ENCODE measurements around the gene IRF8.

The IRF8 gene

DNA sequence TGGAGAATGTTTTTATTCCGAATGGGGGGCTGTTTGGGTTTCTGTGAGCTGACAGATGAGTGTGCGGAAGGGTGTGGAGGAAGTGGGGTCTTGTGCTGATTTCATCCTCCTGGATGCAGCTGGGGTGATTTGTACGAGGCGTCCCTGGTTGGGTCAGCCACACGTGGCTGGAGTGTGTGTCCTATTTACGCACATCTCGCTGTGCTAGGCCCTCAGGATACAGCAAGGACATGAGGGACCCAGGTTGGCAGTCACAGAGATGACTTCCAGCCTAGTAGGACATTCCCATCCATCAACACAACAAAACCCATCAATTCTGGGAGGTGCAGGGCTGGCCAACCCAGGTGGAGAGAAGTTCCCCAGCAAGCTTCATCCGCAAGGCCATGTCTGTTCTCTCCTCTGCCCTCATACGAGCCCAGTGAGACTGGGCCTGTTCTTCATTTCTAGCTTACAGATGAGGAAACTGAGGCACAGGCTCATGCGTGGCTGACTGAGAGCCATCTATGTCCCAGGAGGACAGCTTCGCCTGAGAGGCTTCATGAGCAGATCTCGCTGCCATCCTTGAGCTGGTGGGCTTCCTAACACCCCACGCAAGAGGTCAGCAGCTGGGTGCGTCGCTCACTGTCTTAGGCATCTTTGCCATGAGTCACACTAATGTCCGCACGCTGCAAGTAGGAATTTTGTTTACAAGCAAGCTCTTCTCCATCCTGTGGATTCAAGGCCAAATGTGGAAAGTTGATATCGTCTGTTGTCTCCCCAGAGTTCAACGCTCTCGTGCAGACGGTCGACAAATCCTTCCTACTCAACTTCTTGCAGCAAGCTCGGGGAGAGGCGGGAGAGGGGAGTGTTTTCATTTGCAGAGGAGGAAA is 24.4 kb downstream of the IRF8 start:
- no peaks in the 10 kb centered on the region for H3K4me1 ChIP-seq (ENCODE audit: control insufficient read depth, insufficient read depth, low read length)
- no peak overlapping the region for H3K9ac ChIP-seq (ENCODE audit: low read length)
- H3K27ac ChIP-seq (ENCODE audit: low read depth, low read length) = no peak overlapping the region
- H3K36me3 ChIP-seq (ENCODE audit: control insufficient read depth, insufficient read depth, low read length) = peaks cover 6% of the 10 kb centered on the region
- H3K27me3 ChIP-seq (ENCODE audit: control insufficient read depth, insufficient read depth, low read length) = no peaks in the 10 kb centered on the region
- no peak overlapping the region for H3K4me3 ChIP-seq (ENCODE audit: low read length)

DNA sequence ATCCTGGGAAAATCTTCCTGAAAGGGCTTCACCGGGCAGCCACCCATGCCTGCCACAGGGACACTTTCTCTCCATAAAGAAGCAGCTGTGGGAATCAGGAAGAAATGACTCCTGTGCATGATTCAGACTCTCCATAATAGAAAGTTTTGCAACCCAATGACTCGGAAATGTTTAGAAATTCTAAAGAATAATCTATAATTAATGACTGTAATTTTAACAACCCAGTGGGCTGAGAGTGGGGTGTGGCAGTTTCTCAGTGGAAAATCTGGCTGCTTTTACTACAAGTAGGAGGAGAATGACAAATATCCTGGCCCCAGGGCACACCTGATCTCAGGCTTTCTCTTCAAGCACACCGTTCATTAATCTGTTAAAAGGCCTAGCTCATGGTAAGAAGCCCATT is 25.7 kb downstream of the IRF8 start:
- H3K4me3 ChIP-seq (ENCODE audit: low read length) = no peak overlapping the region
- no peaks in the 10 kb centered on the region for H3K36me3 ChIP-seq (ENCODE audit: control insufficient read depth, insufficient read depth, low read length)
- no peaks in the 10 kb centered on the region for H3K27me3 ChIP-seq (ENCODE audit: control insufficient read depth, insufficient read depth, low read length)
- no peak overlapping the region for H3K27ac ChIP-seq (ENCODE audit: low read depth, low read length)
- peaks cover 2% of the 10 kb centered on the region for H3K4me1 ChIP-seq (ENCODE audit: control insufficient read depth, insufficient read depth, low read length)
- H3K9ac ChIP-seq (ENCODE audit: low read length) = no peak overlapping the region

DNA sequence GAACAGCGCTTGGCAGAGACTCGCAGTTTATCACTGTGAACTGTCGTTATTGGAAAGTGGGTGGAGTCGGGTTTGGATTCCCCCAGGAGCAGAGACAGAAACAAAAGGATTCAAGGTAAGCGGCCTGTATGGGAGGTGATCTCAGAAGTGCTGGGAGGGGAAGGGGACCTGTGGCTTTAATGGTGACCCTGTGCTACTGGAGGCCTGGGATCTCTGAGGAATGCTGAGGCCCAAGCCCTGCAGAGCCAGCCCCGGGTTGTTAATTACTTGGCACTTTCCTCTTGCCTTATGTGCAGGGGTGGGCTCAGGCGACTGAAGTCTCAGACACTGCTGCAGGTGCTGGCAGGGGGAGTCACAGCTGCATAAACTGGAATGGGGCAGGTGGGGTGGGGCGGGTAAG is 27.4 kb downstream of the IRF8 start:
- H3K27me3 ChIP-seq (ENCODE audit: control insufficient read depth, insufficient read depth, low read length) = peaks cover 2% of the 10 kb centered on the region

DNA sequence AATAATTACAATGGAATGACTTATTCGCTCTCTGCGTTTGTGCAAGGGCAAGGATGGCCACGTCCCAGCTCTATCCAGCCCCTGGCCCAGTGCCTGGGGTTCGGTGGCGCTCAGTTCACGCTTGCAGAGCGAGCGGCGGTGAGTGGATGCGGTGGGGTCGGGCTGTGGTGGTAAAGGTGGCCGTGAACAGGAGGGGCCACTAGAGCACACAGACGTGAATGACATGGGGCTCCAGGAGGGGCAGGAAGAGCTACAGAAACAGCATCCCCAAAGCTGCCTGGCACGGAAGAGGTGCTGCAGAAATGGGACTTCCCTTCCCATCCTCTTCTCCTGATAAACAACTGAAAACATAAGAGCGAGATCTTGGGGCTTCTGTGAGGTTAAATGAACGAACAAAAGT is 28.4 kb downstream of the IRF8 start:
- H3K27ac ChIP-seq (ENCODE audit: low read depth, low read length) = no peak overlapping the region
- peaks cover 2% of the 10 kb centered on the region for H3K4me1 ChIP-seq (ENCODE audit: control insufficient read depth, insufficient read depth, low read length)
- H3K27me3 ChIP-seq (ENCODE audit: control insufficient read depth, insufficient read depth, low read length) = peaks cover 2% of the 10 kb centered on the region
- no peak overlapping the region for H3K4me3 ChIP-seq (ENCODE audit: low read length)
- H3K9ac ChIP-seq (ENCODE audit: low read length) = no peak overlapping the region
- H3K36me3 ChIP-seq (ENCODE audit: control insufficient read depth, insufficient read depth, low read length) = no peaks in the 10 kb centered on the region

More for the DNA sequence above, 27.4 kb downstream of the IRF8 start:
- Histone ChIP-seq H3K9ac (ENCODE audit: low read length) (no peak overlapping the region), H3K36me3 (ENCODE audit: control insufficient read depth, insufficient read depth, low read length) (no peaks in the 10 kb centered on the region), H3K27ac (ENCODE audit: low read depth, low read length) (no peak overlapping the region), H3K4me1 (ENCODE audit: control insufficient read depth, insufficient read depth, low read length) (peaks cover 2% of the 10 kb centered on the region), H3K4me3 (ENCODE audit: low read length) (no peak overlapping the region)

DNA sequence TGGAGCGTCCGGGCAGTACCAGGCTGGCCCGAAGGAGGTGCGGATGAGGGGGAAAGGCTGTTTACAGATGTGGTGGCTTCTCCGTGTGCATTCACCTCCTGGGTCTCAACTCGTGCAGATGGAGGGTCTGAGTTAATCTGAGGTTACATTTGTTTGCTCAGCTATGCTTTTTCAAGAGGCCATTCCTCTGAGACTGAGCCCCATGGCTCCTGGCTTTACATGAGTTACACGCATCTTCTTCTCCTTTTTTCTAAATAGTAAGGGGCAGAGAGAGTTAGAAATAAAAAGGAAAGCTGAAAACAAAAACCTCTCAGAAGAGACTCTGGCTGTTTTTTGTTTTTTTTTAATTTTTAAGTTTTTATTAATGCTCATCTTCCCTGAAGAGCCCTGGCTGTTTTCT is 29.0 kb downstream of the IRF8 start:
- H3K9ac ChIP-seq (ENCODE audit: low read length) = no peak overlapping the region
- no peak overlapping the region for H3K27ac ChIP-seq (ENCODE audit: low read depth, low read length)
- peaks cover 2% of the 10 kb centered on the region for H3K4me1 ChIP-seq (ENCODE audit: control insufficient read depth, insufficient read depth, low read length)
- peaks cover 2% of the 10 kb centered on the region for H3K27me3 ChIP-seq (ENCODE audit: control insufficient read depth, insufficient read depth, low read length)
- H3K36me3 ChIP-seq (ENCODE audit: control insufficient read depth, insufficient read depth, low read length) = no peaks in the 10 kb centered on the region
- no peak overlapping the region for H3K4me3 ChIP-seq (ENCODE audit: low read length)

DNA sequence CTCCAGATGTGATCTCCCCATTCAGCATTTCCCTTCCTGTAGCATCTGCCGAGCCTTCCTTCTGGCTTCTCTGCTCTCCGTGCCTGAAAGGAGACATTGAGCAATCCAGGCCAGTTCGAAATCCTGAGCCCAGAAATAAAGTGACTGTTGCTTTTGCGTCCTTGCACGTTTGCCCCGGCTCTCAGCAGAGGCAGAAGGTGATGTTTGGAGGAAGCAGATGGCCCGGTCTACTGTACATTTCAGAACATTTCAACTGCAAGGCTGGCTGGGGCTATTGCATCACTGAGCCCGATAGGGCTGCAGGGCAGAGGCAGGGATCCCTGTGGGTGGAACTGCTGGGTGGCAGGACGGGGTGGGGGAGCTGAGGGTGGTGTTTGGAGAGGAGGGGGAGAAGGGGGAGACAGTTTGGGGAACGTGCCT is 29.4 kb downstream of the IRF8 start:
- no peaks in the 10 kb centered on the region for H3K36me3 ChIP-seq (ENCODE audit: control insufficient read depth, insufficient read depth, low read length)
- peaks cover 2% of the 10 kb centered on the region for H3K27me3 ChIP-seq (ENCODE audit: control insufficient read depth, insufficient read depth, low read length)

DNA sequence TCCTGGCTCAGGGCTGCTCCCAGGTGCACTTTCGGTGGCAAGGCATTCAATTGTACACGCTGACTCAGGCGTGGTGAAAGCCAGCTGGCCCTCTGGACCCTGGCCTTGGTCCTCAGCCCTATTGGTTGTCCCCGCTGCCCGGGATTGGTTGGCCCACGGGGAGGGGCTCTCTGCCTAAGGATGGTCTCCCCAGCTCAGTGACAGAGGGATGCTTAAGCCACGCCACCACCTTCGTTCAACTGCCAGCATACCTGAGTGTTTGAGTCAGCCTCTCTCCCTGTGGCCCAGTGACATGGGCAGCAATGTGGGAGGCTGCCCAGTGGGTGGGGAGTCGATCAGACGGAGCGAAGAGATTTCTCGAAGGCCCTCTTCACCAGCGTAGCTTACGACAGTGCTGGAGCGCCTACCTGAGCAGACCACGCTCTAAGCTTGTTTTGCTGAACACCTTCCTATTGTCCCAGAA is 30.3 kb downstream of the IRF8 start:
- H3K4me3 ChIP-seq (ENCODE audit: low read length) = no peak overlapping the region
- no peak overlapping the region for H3K27ac ChIP-seq (ENCODE audit: low read depth, low read length)
- no peak overlapping the region for H3K9ac ChIP-seq (ENCODE audit: low read length)
- no peaks in the 10 kb centered on the region for H3K36me3 ChIP-seq (ENCODE audit: control insufficient read depth, insufficient read depth, low read length)
- H3K4me1 ChIP-seq (ENCODE audit: control insufficient read depth, insufficient read depth, low read length) = peaks cover 2% of the 10 kb centered on the region
- H3K27me3 ChIP-seq (ENCODE audit: control insufficient read depth, insufficient read depth, low read length) = peaks cover 2% of the 10 kb centered on the region

More for the DNA sequence above, 29.4 kb downstream of the IRF8 start:
- Histone ChIP-seq H3K9ac (ENCODE audit: low read length) (no peak overlapping the region), H3K4me1 (ENCODE audit: control insufficient read depth, insufficient read depth, low read length) (peaks cover 2% of the 10 kb centered on the region), H3K27ac (ENCODE audit: low read depth, low read length) (no peak overlapping the region), H3K4me3 (ENCODE audit: low read length) (no peak overlapping the region)

DNA sequence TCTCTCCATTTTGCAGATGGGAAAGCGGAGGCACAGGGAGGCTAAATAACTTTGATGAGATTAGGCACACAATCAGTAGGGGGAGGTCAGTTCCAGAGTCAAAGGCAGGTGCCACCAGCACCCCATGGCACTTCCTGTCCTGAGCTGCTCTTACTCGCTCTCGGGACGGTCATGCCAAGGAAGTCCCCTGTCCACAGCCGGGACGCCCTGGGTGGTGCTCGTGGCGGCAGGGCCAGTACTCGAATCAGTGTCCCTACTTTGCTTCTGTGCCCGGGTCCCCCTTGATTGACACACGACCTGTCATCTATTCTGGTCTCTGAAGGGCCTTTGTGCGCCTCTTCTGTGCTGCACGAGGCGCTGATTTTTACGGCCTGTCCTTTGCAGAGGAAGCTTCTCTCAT is 31.3 kb downstream of the IRF8 start:
- H3K9ac ChIP-seq (ENCODE audit: low read length) = no peak overlapping the region
- no peaks in the 10 kb centered on the region for H3K36me3 ChIP-seq (ENCODE audit: control insufficient read depth, insufficient read depth, low read length)
- peaks cover 2% of the 10 kb centered on the region for H3K27me3 ChIP-seq (ENCODE audit: control insufficient read depth, insufficient read depth, low read length)
- no peak overlapping the region for H3K27ac ChIP-seq (ENCODE audit: low read depth, low read length)
- H3K4me3 ChIP-seq (ENCODE audit: low read length) = no peak overlapping the region
- H3K4me1 ChIP-seq (ENCODE audit: control insufficient read depth, insufficient read depth, low read length) = peaks cover 2% of the 10 kb centered on the region

DNA sequence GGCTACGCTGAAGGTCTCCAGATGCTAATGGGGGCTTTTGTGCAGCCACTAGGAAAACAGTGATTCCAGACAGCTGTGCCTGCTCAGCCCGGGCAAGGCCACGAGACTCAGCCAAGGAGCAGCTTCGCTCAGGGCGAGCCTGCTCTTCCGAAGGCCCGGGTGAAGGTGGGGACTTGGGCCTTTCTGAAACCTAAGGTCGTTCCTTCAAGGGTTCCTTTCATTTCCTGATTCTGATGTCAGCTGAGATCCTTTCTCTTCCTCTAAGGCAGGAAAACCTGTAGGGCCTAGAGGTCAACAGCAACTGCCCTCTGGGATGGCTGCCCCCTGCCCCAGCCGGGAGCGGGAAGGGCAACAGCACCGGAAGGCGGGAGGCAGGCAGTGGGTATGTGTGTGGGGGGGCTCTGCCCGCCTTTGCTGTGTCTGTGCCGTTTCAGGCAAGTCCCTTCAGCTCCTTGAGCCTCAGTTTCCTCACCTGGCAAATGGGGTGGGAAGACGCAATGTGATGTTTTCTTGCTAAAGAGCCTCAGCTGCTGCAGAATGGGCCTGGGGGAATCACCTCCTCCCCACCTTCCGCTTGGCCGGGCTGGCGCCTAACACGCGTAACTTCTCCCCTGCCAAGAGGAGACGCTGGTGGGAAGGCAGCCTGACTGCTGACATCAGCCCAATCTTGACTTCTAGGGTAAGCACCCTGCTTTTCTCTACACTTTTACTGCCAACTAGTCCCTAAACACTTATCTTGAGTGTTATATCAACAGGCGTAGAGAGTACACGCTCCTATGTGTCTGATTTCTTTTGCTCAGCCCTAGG is 32.8 kb downstream of the IRF8 start:
- H3K4me3 ChIP-seq (ENCODE audit: low read length) = no peak overlapping the region
- no peak overlapping the region for H3K9ac ChIP-seq (ENCODE audit: low read length)
- H3K36me3 ChIP-seq (ENCODE audit: control insufficient read depth, insufficient read depth, low read length) = no peaks in the 10 kb centered on the region
- peaks cover 2% of the 10 kb centered on the region for H3K27me3 ChIP-seq (ENCODE audit: control insufficient read depth, insufficient read depth, low read length)
- no peak overlapping the region for H3K27ac ChIP-seq (ENCODE audit: low read depth, low read length)
- peaks cover 2% of the 10 kb centered on the region for H3K4me1 ChIP-seq (ENCODE audit: control insufficient read depth, insufficient read depth, low read length)

DNA sequence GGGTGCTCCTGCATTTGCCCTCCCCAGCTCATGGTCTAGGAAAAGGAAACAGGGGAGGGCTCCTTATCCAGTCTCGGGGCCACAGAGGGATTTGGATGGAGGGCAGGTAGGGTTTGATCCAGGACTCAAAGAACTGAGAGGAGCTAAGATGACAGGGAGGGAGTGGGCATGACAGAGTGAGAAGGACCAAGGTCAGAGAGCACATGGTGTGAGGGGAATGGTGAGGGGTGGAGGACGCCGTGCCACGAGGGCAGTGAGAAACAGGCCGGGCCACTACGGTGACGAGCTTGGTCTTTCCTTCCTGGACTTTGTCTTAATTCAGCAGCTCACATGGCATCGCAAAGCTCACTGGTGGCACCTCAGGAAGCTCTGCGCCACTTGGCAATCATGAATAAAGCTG is 35.2 kb downstream of the IRF8 start:
- Histone ChIP-seq H3K4me3 (ENCODE audit: low read length) (no peak overlapping the region), H3K36me3 (ENCODE audit: control insufficient read depth, insufficient read depth, low read length) (no peaks in the 10 kb centered on the region), H3K27ac (ENCODE audit: low read depth, low read length) (no peak overlapping the region), H3K27me3 (ENCODE audit: control insufficient read depth, insufficient read depth, low read length) (peaks cover 2% of the 10 kb centered on the region), H3K9ac (ENCODE audit: low read length) (no peak overlapping the region), H3K4me1 (ENCODE audit: control insufficient read depth, insufficient read depth, low read length) (no peaks in the 10 kb centered on the region)

DNA sequence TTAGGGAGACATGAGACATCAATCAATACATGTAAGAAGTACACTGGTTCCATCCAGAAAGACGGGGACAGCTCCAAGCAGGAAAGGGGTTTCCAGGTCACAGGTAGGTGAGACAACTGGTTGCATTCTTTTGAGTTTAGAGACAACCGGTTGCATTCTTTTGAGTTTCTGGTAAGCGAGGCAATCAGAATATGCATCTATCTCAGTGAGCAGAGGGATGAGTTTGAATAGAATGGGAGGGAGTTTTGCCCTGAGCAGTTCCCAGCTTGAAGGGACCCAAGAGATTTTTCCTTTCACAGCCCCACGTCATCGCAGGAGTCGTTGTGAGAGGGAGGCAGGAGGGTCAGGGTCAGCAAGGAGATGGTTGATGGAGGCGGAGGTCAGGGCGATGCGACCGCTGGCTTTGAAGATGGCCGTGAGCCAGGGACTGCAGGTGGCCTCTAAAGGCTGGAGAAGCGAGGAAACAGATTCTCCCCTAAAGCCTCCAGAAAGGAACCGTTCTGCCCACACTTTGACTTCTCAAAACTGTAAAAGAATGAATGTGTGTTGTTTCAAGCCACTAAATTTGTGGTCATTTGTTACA is 36.5 kb downstream of the IRF8 start:
- Histone ChIP-seq H3K4me3 (ENCODE audit: low read length) (no peak overlapping the region), H3K27me3 (ENCODE audit: control insufficient read depth, insufficient read depth, low read length) (no peaks in the 10 kb centered on the region), H3K27ac (ENCODE audit: low read depth, low read length) (no peak overlapping the region), H3K36me3 (ENCODE audit: control insufficient read depth, insufficient read depth, low read length) (no peaks in the 10 kb centered on the region), H3K9ac (ENCODE audit: low read length) (no peak overlapping the region), H3K4me1 (ENCODE audit: control insufficient read depth, insufficient read depth, low read length) (no peaks in the 10 kb centered on the region)

DNA sequence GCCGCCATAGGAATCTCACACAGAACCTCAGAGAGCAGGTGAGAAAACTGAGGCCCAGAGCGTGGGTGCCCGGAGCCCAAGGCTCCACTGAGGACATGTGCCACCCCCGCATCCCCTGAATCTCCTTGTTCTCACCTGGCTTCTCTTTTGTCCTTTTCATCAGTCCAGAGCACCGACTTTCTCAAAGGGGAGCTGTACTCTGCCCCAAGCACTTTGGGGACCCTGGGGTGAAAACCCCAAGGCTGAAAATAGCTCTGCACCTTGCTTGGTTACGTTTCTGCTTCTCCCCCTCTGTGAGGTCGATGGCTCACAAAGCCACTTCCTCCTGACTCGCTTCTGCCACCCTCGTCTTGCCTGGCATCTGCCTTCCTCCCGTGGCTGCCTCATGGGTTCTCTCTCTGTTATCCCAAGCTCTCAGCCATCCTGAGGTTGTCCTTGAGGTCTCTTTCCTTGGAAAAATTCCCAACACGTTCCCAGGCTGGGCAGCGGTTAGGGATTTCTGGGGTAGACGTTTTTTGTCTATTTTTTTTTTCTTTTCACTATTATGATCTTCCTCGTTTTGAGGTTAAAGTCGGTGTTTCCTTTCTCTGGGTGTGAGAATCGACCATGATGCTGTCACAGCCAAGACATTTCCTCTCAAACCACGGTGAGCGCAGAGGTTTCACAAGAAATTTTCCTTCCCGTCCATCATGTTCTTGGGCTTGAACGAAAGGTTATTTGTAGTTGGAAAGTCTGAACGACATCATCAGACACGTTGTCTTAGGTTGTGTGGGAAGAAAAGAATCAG is 37.2 kb downstream of the IRF8 start:
- Histone ChIP-seq H3K4me1 (ENCODE audit: control insufficient read depth, insufficient read depth, low read length) (no peaks in the 10 kb centered on the region), H3K27me3 (ENCODE audit: control insufficient read depth, insufficient read depth, low read length) (no peaks in the 10 kb centered on the region), H3K27ac (ENCODE audit: low read depth, low read length) (no peak overlapping the region), H3K36me3 (ENCODE audit: control insufficient read depth, insufficient read depth, low read length) (no peaks in the 10 kb centered on the region), H3K4me3 (ENCODE audit: low read length) (no peak overlapping the region), H3K9ac (ENCODE audit: low read length) (no peak overlapping the region)

Measured in rectal smooth muscle tissue (tissue), 1 donor.